Hepatocyte (in vitro differentiated cells): Measurements from ENCODE around the gene CTCFL. TPM values are rescaled to one million over a fixed set of nuclear protein-coding genes. Genes with fewer than 3 reads are reported as not detected.

Experiments used
- DNase-seq: peaks from one replicate; pipeline ENCODE4 v3.0.0-alpha.2; 2016; ENCODE audit warnings: low spot score
- H2AFZ ChIP-seq: fragments of 200-600 bp; sonication (generic); 2 replicates; pipeline ENCODE4 v1.6.0; 2016; ENCODE audit warnings: antibody characterized with exemption, mild to moderate bottlenecking
- H3K27ac ChIP-seq: fragments of 200-600 bp; sonication (generic); 2 replicates; pipeline ENCODE4 v1.5.1; 2016; ENCODE audit warnings: mild to moderate bottlenecking
- H3K27me3 ChIP-seq: fragments of 200-600 bp; sonication (generic); 2 replicates; pipeline ENCODE4 v1.6.1; 2016
- H3K36me3 ChIP-seq: fragments of 200-600 bp; sonication (generic); replicated peaks from 2 replicates; pipeline ENCODE4 v1.5.1; 2016; ENCODE audit warnings: low read depth; ENCODE audit not compliant: insufficient read depth
- H3K4me1 ChIP-seq: fragments of 200-600 bp; sonication (generic); 2 replicates; pipeline ENCODE4 v1.5.1; 2016; ENCODE audit warnings: mild to moderate bottlenecking, moderate library complexity; ENCODE audit not compliant: insufficient read depth
- H3K4me2 ChIP-seq: fragments of 200-600 bp; sonication (generic); 2 replicates; pipeline ENCODE4 v1.6.0; 2016
- H3K4me3 ChIP-seq: fragments of 200-600 bp; sonication (generic); 2 replicates; pipeline ENCODE4 v1.5.1; 2016; ENCODE audit warnings: mild to moderate bottlenecking
- H3K79me2 ChIP-seq: fragments of 200-600 bp; sonication (generic); 2 replicates; pipeline ENCODE4 v1.6.0; 2017; ENCODE audit warnings: mild to moderate bottlenecking
- H3K9me2 ChIP-seq: fragments of 200-600 bp; sonication (generic); replicated peaks from 2 replicates; pipeline ENCODE4 v1.6.0; 2017; ENCODE audit warnings: mild to moderate bottlenecking; ENCODE audit not compliant: insufficient read depth
- H3K9me3 ChIP-seq: fragments of 200-600 bp; sonication (generic); 2 replicates; pipeline ENCODE4 v1.5.1; 2016; ENCODE audit warnings: low read depth, mild to moderate bottlenecking
- H4K20me1 ChIP-seq: fragments of 200-600 bp; sonication (generic); 2 replicates; pipeline ENCODE4 v1.6.0; 2016; ENCODE audit warnings: mild to moderate bottlenecking; ENCODE audit not compliant: insufficient read depth, poor library complexity, severe bottlenecking
- EZH2 ChIP-seq: fragments of 200-600 bp; sonication (generic); IDR thresholded peaks from 2 replicates; pipeline ENCODE4 v1.6.1; 2016; ENCODE audit warnings: antibody characterized with exemption, mild to moderate bottlenecking, borderline replicate concordance
- EZH2phosphoT487 ChIP-seq: fragments of 200-600 bp; sonication (generic); IDR thresholded peaks from one replicate; pipeline ENCODE4 v1.6.1; 2018; ENCODE audit warnings: antibody characterized with exemption, mild to moderate bottlenecking, low read depth, moderate library complexity; ENCODE audit not compliant: unreplicated experiment, severe bottlenecking
- WGBS: methylation state at CpG from one replicate; pipeline ENCODE4 v1.1.6; 2016; ENCODE audit warnings: low lambda C conversion rate; ENCODE audit errors: missing lambda C conversion rate; 5-methylcytosine and 5-hydroxymethylcytosine counted together
- polyA plus RNA-seq: library from polyadenylated mRNA; unstranded; fragments of >200 nt; fragmentation: Nextera tagmentation; extraction: Ambion mirVana; gene quantifications from 2 replicates; pipeline ENCODE4 v1.2.1, GENCODE V29; 2016
- total RNA-seq: library from RNA; depleted of rRNA; stranded (reverse); fragments of >200 nt; gene quantifications from 2 replicates; pipeline ENCODE4 v1.2.3, GENCODE V29; 2014
- TF ChIP-seq, protein P1 (sequence below): fragments of 200-600 bp; sonication (generic); IDR thresholded peaks from 2 replicates; pipeline ENCODE4 v1.5.1; 2016; ENCODE audit warnings: antibody characterized with exemption, mild to moderate bottlenecking; ENCODE audit not compliant: poor library complexity

Gene CTCFL
- total and polyA plus RNA-seq, 2 experiments from 2014 or later: not detected

GRCh38 chr20:57564180-57564802 is 39.4 kb upstream of the CTCFL start:
- DNase-seq: no peak
- Histone ChIP-seq H3K4me2 (no peak overlapping the region), H3K9me3 (no peaks in the 10 kb centered on the region), H3K27ac (no peak overlapping the region), H2AFZ (no peak overlapping the region), H3K27me3 (no peaks in the 10 kb centered on the region), H3K4me1 (peaks cover 13% of the 10 kb centered on the region), H4K20me1 (no peaks in the 10 kb centered on the region), H3K4me3 (no peak overlapping the region), H3K36me3 (no peaks in the 10 kb centered on the region), H3K9me2 (no peaks in the 10 kb centered on the region), H3K79me2 (no peaks in the 10 kb centered on the region)
- WGBS: 95% methylated on average over 14 of the region's 14 CpGs
- TF ChIP-seq EZH2 (no peak), EZH2phosphoT487 (no peak)
- TF ChIP-seq, protein P1, sequence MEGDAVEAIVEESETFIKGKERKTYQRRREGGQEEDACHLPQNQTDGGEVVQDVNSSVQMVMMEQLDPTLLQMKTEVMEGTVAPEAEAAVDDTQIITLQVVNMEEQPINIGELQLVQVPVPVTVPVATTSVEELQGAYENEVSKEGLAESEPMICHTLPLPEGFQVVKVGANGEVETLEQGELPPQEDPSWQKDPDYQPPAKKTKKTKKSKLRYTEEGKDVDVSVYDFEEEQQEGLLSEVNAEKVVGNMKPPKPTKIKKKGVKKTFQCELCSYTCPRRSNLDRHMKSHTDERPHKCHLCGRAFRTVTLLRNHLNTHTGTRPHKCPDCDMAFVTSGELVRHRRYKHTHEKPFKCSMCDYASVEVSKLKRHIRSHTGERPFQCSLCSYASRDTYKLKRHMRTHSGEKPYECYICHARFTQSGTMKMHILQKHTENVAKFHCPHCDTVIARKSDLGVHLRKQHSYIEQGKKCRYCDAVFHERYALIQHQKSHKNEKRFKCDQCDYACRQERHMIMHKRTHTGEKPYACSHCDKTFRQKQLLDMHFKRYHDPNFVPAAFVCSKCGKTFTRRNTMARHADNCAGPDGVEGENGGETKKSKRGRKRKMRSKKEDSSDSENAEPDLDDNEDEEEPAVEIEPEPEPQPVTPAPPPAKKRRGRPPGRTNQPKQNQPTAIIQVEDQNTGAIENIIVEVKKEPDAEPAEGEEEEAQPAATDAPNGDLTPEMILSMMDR: no peak

DNA sequence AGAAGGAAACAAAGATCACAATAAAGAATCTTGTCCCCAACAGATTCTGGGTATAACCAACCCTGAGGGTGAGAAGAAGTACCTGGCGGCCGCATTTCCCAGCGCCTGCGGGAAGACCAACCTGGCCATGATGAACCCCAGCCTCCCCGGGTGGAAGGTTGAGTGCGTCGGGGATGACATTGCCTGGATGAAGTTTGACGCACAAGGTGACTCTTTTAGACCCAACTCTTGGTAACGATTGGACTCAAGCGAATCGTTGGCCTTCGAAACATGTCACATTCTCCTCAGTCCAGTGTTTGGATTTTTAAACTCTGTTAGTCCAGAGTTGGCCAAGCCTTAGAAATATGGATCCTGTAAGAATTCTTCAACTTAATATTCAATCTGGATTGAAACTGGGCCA is 38.6 kb upstream of the CTCFL start:
- Histone ChIP-seq H2AFZ (no peak overlapping the region), H3K4me1 (peaks cover 13% of the 10 kb centered on the region), H3K9me3 (no peaks in the 10 kb centered on the region), H3K9me2 (no peaks in the 10 kb centered on the region), H3K27ac (no peak overlapping the region), H4K20me1 (no peaks in the 10 kb centered on the region), H3K79me2 (no peaks in the 10 kb centered on the region), H3K27me3 (peaks cover 2% of the 10 kb centered on the region), H3K4me3 (no peak overlapping the region), H3K36me3 (no peaks in the 10 kb centered on the region), H3K4me2 (no peak overlapping the region)
- DNase-seq: no peak
- no peak for TF ChIP-seq EZH2phosphoT487
- TF ChIP-seq, protein P1: no peak
- no peak for TF ChIP-seq EZH2
- WGBS: 98% methylated on average over 12 of the region's 12 CpGs

- TF ChIP-seq EZH2phosphoT487: no peak
- TF ChIP-seq, protein P1: no peak
- no peak for TF ChIP-seq EZH2
- Histone ChIP-seq H4K20me1 (no peaks in the 10 kb centered on the region), H3K4me2 (no peak overlapping the region), H3K9me2 (no peaks in the 10 kb centered on the region), H3K4me1 (peaks cover 13% of the 10 kb centered on the region), H3K4me3 (no peak overlapping the region), H3K27me3 (peaks cover 2% of the 10 kb centered on the region), H3K9me3 (no peaks in the 10 kb centered on the region), H3K79me2 (no peaks in the 10 kb centered on the region), H3K36me3 (no peaks in the 10 kb centered on the region), H2AFZ (no peak overlapping the region), H3K27ac (no peak overlapping the region)
- no peak for DNase-seq
- WGBS: 94% methylated on average over 35 of the region's 35 CpGs
These were observed 37.9 kb upstream of the CTCFL start for GRCh38 chr20:57562541-57563465.
